CMK (cell line): ENCODE results near the gene PGM2L1.
"Not testable (repeated sequence)": the region's sequence is repeated elsewhere in the genome, so short reads cannot be mapped to it uniquely, and the experiment has no call there.

Source experiments
- DNase-seq: peaks from one replicate; pipeline ENCODE4 v3.0.0-alpha.2; 2010; ENCODE audit warnings: low read depth

The PGM2L1 gene

DNA sequence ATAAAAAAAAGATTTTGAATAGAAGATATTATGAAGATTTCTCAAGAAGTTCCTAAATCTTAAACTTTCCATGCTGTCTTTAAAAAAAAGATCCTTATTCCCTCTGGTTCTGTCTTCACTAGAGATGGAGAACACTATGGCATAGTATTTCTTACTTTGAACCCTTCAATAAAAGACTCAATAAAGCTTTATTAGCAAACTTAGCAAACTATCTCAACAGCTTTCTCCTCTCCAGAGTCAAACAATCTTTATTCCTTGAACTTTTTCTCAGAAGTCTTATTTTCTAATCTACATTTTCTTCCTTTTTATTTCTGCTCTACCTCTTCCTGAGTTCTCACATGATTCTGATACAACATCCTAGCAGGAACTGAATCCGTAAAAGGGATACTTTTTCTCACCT, 65.0 kb downstream of the PGM2L1 start:
- DNase-seq = no peak

DNA sequence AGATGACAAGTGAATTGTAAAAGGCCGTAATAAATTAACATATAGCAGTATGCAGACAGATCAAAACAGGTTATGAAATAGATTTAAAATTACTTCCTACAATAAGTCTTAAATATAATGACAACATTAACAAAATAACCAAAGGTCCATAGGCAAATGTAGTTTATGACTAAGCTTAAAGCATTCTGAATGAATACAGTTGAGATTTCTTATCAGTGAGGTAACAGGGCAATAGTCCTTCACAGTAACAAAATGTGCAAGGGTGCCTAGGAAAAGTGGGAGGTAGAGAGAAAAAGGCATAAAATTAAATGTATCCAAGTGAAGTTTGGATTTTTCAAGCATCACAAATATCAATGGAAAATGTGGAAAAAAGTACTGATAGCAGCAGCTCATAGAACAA, 65.9 kb downstream of the PGM2L1 start:
- no peak for DNase-seq

DNA sequence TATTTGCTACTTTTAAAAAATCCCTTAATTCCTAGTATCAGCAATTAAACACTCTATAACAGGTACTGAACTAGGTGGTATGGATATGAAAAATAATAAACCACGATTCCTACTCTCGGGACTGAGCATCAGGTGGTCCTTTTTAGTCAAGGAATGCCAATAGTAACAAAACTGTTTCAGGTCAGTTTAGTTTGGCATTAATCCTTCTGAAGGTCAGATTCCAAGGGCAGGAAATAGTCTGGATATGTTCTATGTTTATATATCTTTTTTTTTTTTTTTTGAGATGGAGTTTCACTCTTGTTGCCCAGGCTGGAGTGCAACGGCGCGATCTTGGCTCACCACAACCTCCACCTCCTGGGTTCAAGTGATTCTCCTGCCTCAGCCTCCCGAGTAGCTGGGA, 67.2 kb downstream of the PGM2L1 start:
- not testable (repeated sequence) for DNase-seq

DNA sequence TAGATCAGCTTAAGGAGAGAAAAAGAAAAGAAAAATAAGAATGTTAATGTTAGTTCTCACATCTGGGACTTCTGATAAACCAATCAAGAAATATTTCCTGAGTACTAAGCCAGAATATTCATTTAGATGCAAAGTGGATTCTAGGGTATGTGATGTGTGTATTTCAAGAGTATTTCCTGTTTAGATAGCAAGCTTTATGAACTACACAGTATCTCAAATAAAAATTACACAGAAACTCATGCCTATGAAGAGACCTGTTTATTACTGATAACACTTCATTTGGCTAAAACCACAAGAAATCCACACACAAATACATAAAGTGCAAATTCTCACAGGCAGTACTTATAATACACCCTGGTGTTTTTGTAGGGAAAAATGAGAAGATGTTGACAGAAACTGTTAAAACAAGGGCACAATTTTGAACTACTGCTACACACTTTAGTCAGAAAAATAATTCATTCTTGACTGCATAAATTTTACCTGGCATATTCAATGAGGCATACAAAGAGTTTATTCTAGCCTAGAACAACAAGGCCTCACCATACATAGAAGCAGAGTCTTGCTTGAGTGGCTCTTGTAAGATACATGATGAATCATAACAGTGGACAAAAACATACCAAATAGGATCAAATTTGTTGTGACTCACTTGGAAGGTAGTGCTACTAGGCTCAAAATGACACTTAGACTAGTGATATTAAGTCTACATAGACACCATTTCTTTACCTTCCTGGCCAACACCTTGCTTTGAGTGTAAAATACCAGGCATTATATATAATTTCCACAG, 68.0 kb downstream of the PGM2L1 start:
- DNase-seq = no peak

DNA sequence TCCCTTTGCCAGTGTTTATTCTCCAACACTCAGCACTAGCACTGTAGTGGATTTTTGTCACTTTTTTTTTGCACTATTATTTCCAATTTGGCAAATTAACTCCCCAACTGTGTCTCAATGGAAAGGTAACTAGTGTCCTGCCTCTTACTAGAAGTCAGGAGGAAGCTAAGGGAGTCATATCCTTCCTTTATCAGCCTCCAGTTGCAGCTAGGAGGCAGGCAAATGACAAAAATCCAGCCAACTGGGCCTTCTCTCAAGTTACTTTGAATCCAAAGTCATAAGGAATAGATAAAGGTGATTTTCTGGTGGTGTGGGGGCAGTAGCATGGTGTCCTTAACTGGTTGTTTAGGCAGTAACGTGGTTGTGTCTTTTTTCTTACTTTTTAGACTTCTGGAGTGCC, 71.2 kb downstream of the PGM2L1 start:
- no peak for DNase-seq

DNA sequence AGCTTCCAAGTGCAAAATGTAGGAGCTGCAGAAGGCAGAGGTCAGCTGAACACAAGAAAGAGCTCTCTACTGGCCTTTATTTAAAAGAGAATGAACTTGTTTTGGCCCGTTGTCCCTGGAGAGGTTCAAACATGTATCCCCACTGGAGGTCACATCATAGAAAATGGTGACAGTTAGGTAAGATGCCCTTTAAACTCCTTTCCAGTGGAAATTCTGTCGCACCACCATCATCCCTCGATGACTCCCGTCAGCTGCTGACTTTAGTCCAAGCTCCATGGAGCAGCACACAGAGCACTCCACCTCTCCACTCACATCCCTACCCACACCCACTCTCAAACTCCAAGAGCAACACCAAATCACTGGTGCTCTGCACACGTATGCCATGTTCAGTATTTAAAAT, 71.6 kb downstream of the PGM2L1 start:
- DNase-seq = no peak

DNA sequence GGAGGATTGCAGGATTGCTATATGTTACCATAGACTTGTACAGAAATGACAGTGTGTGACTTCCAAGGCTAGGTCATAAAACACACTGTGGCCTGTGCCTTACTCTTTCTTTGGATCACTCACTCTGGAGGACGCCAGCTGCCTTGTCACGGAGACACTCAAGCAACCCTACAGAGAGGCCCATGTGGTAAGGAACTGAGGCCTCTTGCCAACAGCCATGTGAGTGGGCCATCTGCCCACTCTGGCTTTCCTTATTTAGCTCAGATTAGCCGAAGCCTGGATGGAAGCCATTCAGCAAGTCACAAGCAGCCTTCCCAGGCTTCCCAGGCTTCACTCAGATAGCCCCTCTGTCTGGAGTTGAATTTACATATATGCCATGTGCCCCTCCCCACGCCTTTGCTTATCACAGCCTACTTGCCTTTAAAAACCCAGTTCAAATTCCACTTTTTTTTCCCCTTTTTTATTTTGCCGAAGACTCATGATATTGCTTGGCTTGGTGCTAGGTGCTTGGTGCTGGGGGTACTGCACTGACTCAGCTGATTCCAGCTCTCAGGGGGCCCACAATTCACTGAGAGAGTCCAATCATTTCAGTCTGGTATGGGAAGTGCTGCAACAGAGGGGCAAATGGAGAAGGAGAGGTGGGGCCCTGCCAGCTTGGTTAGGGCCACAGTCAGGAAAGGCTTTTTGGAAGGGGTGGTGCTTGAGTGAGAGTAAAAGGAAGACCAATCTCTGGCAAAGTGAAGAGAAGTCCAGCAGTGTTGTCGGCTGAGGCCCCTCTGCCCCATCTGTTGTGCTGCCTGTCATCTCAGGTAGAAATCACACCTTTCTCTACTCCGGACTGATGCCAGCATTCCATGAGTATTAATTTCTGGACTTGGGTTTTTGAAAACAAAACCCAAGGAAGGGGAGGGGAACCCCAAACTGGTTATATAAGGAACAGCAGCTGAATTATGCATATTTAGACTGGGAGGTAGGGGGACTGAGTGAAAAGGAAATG, 72.3 kb downstream of the PGM2L1 start:
- no peak for DNase-seq

DNA sequence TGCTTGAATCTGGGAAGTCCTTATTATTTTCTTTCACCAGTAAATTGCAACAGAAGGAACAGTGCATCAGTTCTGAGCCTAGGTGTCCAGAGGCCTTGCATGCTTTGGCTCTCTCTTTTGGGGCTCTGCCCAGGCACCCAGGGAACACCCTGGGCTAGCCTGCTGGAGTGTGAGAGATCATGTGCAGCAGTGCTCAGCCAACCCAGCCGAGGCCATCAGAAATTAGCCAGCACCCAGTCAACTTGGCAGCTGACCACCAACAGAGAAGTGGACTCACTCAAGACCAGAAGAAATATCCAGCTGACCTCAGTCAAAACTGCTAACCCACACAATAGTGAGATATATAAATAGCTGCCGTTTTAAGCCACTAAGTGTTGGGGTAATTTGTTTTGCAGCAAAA, 75.6 kb downstream of the PGM2L1 start:
- no peak for DNase-seq

DNA sequence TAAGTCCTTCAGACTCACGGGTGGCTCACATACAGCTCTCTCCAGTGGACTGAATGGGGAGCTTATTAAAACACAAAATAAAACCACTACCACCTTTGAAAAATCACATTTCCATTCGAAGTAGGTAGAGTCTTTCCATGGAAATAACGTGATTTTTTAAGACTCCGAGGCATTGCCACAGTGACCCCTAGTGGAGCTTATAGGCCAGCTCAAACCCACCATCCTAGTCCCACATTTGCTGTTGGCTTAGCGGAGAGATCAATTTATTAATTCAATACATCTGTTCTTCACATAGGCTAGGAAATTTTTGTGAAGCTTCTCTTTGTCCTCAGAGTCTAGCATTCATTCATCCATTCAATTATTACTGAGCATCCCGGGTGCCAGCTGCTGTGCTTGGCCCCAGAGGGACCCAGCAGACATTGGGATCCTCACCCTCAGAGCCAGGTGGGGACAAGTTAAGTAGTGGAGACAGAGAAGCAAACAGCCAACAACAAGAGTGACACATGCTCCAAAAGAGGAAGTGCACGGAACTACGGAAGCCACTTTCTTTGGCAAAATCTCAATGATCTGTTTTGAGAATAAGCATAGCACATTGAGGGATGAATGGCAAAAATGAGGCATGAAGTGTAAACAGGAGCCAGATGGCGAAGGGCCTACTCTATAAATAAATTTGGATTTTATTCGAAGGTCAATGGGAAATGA, 76.6 kb downstream of the PGM2L1 start:
- DNase-seq = no peak

DNA sequence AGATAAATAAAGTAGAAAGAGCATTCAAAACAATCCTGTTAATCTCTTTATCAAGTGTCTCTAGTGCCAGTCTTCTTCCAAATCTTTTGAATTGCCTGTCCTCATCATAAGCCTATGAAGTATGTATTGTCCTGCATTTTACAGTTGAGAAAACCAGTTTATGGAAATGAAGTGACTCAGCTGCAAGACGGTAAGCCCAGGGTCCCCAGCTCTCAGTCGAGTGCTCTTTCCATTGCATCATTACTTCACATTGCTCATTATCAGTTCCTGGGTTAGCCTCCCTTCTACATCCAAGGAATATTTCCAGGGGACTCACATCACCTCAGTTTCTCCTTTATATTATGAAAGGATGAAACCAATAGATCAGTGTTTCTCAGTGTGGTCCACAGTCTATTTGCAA, 77.7 kb downstream of the PGM2L1 start:
- DNase-seq = no peak

DNA sequence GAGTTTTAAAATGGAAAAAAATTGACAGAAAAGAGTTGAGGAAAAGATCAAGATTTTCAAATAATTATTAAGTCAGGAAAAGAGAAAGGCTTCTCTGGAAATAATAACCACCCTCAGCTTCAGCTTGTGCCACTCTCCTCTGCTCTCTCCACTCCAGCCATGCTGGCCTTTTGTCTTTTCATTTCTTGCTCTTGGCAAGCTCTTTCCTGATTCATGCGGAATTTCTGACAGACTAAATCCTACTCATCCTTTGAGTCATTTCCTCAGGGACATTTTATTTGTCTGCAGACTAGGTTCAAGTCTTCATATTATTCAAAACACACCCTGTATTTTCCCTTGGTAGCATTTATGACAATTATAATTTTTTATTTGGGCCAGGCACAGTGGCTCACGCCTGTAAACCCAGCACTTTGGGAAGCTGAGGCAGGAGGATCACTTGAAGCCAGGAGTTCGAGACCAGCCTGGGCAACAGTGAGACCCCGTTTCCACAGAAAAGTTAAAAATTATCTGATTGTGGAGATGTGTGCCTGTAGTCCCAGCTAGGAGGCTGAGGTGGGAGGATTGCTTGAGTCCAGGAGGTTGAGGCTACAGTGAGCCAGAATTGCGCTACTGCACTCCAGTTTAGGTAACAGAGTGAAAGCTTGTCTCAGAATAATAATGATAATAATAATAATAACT, 79.0 kb downstream of the PGM2L1 start:
- DNase-seq = no peak

DNA sequence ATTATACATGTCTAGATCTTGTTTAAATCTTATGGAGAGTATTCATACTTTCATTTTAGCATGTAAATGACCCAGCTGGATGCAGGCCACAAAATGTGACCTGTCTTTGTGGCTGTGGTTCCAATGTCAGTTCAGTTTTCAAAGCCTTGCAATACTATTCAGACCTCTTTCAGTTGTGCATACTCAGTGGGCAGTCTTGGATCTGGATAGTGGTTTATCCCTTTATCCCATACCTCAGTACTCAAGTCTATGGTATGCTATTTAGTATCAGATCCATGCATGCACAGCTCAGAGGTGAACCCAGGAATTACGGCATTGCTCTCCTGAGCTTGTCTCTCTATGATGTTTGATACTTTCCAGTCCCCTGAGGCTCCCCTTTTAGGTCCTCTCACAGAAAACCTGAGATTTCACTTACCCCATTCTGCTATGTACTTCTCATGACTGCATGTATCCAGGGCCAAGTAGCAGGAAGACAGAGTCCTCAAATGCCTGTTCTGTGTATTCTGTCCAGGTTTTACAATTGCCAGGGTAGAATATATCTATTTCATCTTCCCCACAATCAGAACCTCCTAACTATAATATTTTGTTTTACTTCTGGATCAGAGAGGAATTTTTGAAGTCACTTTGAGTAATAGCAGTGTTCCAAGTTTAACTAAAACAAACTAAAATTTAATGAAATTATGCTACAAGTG, 79.8 kb downstream of the PGM2L1 start:
- DNase-seq = no peak

DNA sequence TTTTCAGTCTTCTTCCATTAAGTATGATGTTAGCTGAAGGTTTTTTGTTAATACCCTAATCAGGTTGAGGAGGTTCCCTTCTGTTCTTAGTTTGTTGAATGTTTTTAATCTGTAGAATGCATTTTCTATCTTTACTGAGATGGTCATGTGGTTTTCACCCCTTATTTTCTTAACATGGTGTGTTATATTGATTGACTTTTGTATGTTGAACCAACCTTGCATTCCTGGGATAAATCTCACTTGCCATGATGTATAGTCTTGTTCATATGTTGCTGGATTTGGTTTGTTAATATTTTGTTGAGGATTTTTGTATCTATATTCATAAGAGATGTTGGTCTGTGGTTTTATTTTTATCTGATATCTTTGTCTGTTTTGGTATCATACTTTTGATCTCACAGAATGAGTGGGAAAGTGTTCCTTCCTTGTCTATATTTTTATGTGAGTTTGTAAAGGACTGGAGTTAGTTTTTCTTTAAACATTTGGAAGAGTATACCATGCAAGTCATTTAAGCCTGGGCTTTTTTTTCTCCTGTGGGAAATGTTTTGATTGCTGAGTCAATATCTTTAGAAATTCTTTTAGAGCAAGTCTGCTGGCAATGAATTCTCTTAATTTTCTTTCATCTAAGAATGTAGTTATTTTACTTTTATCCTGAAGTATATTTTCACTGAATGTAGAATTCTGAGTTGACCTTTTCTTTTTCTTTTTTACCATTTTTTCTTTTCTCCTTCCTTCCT, 81.3 kb downstream of the PGM2L1 start:
- DNase-seq = no peak

DNA sequence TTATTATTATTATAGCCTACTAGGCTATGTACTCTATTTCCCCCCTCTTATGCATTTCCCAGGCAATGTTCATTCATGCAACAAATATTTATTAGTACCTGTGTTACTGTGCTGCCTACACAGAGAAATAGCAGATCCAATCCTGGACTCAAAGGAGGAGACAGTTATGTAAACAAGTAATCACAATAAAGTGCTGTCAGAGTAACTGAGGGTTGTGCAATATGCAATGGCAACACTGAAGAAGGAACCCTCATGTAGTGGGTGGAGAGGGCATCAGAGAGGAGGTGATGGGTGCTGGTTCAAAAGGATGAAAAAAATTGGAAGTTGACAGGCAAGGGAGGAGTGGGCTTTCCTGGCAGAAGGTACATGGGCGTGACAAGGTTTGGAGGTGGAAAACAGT, 85.9 kb downstream of the PGM2L1 start:
- no peak for DNase-seq

DNA sequence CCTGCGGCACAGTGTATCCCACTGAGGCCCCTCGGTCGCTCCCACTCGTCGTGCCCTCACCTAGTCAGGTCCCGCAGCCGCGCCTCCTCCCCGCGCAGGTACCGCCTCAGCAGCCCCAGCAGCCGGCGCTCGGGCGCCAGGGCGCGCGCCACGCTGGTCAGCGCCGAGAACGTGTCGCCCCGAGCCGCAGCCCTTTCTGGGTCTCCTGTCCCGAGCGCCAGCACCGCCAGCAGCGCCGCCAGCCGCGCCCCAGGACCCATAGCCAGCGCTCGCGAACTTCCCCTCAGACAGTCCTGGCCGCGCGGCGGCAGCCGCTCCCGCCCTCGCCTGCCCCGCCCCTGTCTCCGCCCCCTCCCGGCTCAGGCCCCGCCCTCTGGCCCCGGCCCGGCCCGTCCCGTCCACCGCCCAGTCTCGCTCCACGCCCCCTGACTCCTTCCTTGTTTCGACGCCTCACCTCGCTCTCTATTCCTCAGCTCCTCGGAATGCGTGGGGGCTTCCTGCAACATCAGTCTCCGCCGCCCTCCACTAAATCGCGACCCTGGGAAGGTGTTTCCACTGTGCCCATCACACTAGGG, 86.8 kb downstream of the PGM2L1 start, which contains the start of gene P4HA3:
P4HA3 (minus strand) TSS at position 289 of the 575 bp plus-strand sequence; CDS start at position 260, 29 bp downstream.
- DNase-seq = no peak

DNA sequence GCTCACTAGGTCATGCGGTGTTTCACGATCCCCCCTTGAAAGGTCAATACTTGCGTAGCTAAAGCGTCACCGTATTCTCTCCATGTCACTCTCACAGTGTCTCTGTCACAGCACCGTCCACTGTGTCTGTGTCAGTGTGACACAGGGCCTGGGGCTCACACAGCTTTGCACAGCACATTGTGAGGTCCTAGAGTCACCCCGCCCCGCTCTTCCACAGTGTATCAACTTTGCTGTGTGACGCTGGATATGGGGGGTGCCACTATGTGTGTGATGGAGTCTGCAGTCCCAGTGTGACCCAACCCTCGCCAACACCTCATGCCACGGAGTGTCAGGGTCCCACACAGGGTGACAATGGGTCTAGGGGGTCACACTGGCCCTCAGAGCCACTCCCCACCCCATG, 87.4 kb downstream of the PGM2L1 start:
- no peak for DNase-seq

DNA sequence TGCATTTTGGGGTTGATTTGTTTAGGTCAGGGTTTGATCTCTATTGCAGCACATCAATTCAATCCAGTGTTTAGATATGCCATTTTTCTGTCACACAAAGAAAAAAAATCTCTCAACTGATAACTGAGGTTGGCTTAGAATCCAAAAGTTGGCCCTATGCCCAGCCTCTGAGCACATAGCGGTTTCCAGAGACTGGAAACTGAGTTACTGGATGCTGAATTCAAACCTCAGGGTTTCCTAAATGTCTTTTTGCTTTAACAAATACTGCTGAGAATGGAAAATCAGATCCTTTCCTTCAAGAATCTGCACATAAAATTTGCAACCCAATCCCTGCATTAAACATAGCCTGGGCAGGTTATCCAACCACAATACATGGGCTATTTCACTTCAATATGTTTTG, 90.8 kb downstream of the PGM2L1 start:
- no peak for DNase-seq

DNA sequence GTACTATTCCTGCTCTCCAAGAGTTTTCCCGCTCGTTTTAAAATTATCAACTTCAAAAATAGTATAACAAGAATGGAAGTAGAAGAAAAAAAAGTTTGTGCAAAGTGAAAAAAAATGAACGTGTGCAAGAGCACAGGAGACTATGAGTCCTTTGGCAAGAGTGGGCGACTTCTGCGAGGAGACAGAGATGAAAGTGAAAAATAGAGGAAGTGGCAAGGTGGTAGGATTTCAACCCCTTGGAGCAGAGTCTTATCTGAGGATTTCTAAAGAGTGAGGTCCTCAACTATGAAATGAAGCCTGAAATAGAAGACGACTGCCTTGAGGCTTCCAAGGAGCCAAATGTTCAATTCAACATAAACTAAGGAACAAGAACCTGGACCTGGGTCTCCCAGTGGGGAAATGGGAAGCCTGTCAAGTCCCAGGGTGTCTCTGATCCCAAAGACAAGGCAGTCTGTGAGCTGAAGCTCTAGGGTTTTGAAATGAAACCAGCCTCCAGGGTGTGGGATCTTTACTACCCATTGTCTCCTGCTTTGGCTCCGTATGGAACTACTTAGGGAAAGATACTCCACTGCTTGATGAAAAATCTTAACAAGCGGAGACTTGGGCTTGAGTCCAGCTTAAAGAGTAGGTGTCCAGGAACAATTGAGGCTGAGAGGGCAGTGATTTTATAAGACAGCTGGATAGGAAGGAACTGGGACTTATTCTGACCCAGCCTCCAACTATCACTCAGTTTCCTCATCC, 91.6 kb downstream of the PGM2L1 start:
- no peak for DNase-seq

DNA sequence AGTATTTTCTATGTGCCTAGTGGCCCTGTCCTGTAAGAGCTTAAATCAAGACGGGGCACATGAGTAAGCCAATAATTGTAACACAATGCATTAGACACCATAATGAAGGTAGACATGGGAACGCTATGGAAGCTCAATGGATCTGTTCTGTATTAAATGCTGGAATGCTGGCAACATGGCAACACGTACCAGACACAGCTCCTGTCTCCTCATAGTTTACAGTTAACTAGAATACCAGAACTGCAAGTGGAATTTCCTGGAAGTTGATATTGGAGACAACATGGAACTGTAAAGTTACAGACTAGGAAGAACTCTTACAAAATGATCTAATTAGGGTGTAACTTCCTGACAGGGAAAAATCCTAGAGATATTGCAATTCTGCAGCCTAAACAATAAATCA, 99.2 kb downstream of the PGM2L1 start:
- no peak for DNase-seq
